HL-60 (cell line): ENCODE results near the gene ALPK3.

Experiments
- CTCF ChIP-seq: IDR thresholded peaks from one replicate; pipeline ENCODE4 v1.5.1; 2011; ENCODE audit warnings: low read length, control low read depth, inconsistent platforms; ENCODE audit not compliant: insufficient read depth
- GABPA ChIP-seq: IDR thresholded peaks from 2 replicates; pipeline ENCODE4 v1.6.1; 2012; ENCODE audit warnings: low read depth
- POLR2AphosphoS5 ChIP-seq: IDR thresholded peaks from 2 replicates; pipeline ENCODE4 v1.6.1; 2012; ENCODE audit warnings: low read depth

GRCh38 chr15:84844964-84845363 lies 27.8 kb downstream of the ALPK3 start:
- no peak for TF ChIP-seq CTCF
- no peak for TF ChIP-seq POLR2AphosphoS5
- TF ChIP-seq GABPA = no peak
